HG03280 (cell line): ENCODE results near the gene CYP19A1.
"Not testable (repeated sequence)": the region's sequence is repeated elsewhere in the genome, so short reads cannot be mapped to it uniquely, and the experiment has no call there.

Experiments used
- ATAC-seq: cut with Tn5 transposase; IDR thresholded peaks from one replicate; pipeline ENCODE4 v1.9.1; 2021; ENCODE audit warnings: mild to moderate bottlenecking, moderate library complexity; ENCODE audit not compliant: unreplicated experiment

CYP19A1 gene

GRCh38 chr15:51188791-51189190 lies 149.6 kb downstream of the CYP19A1 start:
- ATAC-seq: not testable (repeated sequence)

- ATAC-seq: no peak
Measured at GRCh38 chr15:51186891-51187290, 151.5 kb downstream of the CYP19A1 start.

DNA sequence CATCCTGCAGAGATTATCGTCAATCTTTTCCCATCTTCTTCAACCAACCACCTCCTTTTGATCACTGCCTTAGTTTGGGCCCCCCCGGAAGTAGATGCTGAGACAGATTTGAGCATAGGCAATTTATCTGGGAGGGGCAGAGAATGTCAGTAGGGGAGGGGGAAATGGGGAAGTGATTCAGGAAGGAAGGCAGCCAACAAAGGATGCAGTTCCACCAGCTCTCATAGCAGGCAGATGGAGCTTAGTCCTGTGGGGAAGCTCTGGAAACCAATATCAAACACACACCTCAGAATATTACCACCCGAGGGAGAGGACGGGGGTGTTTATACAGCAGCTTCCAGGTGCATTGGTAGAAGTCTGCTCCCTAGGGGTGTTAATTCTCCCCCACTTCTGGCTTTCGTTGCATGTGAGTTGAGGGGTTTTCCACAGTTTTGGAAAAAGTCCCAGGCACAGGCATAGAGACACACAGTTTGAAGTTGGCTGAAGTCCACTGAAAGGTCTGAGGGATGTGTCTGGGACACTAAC lies 152.2 kb downstream of the CYP19A1 start:
- ATAC-seq: no peak

GRCh38 chr15:51185213-51186159 lies 152.9 kb downstream of the CYP19A1 start:
- no peak for ATAC-seq

DNA sequence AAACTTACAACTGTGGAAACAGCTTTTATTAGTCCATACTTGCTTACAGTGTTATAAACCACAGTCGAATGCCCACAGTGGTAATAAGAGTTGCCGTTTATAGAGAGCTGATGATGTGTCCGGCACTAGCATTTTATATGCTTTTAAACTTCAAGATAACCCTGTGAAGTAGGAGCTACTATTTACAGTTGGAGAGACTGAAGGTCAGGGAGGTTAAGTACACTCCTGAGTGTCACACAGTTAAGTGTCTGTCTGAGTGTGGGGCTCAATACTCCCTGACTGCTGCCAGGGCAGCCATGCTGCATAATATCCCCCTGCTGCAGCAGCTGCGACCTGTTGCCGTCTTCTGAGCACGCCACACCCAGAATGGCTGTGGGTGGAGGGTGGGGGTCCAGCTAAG lies 153.8 kb downstream of the CYP19A1 start:
- ATAC-seq: no peak

DNA sequence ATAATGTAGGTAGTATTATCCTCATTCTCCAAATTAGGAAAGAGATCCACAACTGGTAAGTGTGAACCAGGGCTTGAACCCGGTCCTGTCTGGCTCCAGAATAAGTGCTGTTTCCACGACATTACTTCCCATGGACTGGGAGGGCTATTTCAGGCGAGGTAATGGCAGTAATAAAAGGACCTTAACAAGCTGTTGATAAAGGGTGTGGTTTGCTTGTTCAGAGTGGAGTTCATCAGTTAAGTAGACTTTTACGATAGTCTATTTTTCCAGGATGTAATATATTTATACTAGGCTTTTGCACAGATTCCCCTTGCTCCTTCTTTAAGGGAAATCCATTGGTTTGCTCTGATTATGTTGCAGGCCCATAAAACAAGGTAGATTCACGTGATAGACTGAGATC lies 155.3 kb downstream of the CYP19A1 start:
- ATAC-seq: no peak

DNA sequence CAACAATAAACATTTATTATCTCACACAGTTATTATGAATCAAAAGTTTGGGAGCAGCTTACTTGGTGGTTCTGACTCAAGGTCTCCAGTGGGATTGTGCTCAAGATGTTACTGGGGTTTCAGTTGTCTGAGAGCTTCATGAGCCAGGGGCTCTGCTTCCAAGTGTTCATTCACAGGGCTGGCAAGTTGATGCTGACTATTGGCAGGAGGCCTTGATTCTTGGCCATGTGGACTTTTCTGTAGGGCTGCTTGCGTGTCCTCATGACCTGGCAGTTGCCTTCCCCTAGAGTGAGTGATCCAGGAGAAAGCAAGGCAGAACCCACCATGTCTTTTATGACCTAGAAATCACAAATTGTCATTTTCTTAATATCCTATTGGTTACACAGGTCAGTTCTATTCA lies 156.5 kb downstream of the CYP19A1 start:
- no peak for ATAC-seq

DNA sequence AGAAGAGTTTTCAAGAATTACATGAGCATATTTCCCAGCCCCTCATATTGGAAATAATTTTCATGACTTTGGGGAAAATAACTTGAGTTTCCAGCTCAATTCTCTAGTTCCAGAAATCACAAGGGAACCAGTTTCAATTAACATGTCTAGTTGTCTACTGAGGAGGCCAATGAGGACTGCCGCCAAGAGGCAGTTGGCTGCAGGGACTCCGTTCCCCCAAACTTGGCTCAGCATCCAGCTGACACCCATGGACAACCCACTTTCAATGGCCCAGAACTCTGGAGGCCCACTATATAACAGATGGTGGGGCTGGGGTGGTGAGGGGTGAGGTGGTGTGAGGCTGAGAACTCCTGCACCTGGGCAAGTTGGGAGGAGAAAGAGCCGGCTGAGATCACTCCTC lies 157.2 kb downstream of the CYP19A1 start:
- no peak for ATAC-seq

- no peak for ATAC-seq
Measured at GRCh38 chr15:51180534-51180933, 157.9 kb downstream of the CYP19A1 start.

DNA sequence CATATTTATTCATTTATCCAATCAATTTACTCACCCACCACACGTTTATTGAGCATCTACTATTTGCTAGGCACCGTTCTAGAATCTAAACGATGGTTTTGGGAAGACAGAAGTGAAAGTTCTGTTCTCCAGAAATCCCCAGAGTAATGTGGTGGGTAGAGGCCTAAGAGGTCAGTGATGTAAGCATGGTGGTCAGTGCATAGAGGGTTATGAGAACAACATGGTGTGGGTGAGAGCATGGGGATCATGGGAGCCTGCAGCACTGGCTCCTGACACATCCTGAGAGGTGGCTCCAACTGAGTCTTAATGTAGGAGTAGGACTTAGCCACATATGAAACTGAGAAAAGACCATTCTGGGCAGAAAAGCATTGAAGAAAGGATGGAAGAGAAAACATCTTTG lies 158.4 kb downstream of the CYP19A1 start:
- ATAC-seq: no peak

- ATAC-seq: no peak
Measured at GRCh38 chr15:51172193-51172592, 166.2 kb downstream of the CYP19A1 start.

- ATAC-seq: no peak
Measured at GRCh38 chr15:51171634-51171932, 166.8 kb downstream of the CYP19A1 start.

GRCh38 chr15:51170882-51171633 lies 167.3 kb downstream of the CYP19A1 start:
- no peak for ATAC-seq

DNA sequence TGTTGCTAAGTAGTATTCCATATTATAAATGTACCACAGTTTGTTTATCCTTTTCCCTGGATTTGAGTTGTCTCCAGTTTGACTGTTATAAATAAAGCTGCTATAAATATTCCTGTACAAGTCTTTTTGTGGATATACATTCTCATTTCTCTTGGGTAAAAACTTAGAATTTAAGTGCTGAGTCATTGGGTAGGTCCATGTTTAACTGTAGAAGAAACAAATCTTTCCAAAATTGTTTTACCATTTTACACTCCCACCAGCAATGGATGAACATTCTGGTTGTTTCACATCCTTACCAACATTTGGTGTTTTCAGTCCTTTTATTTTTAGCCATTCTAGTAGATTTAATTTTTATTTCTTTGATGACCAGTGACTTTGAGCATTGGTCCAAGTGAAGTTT lies 169.7 kb downstream of the CYP19A1 start:
- no peak for ATAC-seq

GRCh38 chr15:51163843-51164242 lies 174.6 kb downstream of the CYP19A1 start:
- no peak for ATAC-seq

GRCh38 chr15:51162865-51163762 lies 175.3 kb downstream of the CYP19A1 start:
- ATAC-seq: peak; percentile 72

GRCh38 chr15:51161491-51162220 lies 176.7 kb downstream of the CYP19A1 start:
- ATAC-seq: no peak

- no peak for ATAC-seq
Measured at GRCh38 chr15:51160484-51160883, 177.9 kb downstream of the CYP19A1 start.
